Stimulated activated CD8-positive, alpha-beta memory T cell treated with anti-CD3 and anti-CD28 coated beads, Interleukin-7, amount 100 ng/mL, for 4 hours (primary cell): ENCODE measurements around the gene MAP3K15.
"Not testable (repeated sequence)": the region's sequence is repeated elsewhere in the genome, so short reads cannot be mapped to it uniquely, and the experiment has no call there.

Experiments
- DNase-seq, 2 donors: peaks; one replicate each; pipeline ENCODE4 v3.0.0-alpha.2; 2020; ENCODE audit warnings: low read depth in 2 of 2

The MAP3K15 gene

DNA sequence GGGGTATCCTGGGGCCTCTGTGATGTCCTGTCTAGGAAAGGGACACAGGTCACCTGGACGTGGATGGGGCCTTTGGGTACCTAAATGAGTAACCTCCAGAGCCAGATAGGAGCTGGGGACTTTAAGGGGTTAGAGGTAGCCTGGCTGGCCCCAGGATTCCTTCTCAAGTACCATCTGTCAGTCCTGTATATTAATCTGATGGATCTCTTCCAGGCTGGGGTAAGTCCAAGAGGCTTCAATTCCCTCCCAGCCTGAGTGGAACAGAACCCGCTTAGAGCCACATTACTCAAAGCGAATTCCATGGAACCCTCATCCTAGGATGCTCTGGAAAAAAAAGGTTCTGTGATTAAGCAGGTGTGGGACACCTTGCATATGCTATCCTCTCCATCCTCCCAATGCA, 24.8 kb upstream of the MAP3K15 start:
- DNase-seq: no peak

GRCh38 chrX:19539665-19540064, 24.4 kb upstream of the MAP3K15 start:
- no peak for DNase-seq

GRCh38 chrX:19535476-19535875, 20.2 kb upstream of the MAP3K15 start:
- DNase-seq: no peak

- no peak for DNase-seq
Observed at GRCh38 chrX:19532709-19533108, 17.4 kb upstream of the MAP3K15 start.

DNA sequence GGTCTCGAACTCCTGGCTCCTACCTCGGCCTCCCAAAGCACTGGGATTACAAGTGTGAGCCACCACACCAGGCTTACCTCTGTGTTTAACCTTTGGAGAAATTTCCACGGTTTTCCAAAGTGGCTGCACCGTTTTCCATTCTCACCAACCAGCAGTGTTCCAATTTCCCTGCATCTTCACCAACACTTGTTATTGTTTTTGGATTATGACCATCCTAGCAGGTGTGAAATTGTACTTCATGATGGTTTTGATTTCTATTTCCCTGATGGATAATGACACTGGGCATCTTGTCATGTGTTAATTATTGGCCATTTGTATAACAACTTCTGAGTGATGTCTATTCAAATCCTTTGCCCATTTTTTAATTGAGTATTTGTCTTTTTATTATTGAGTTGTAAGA, 2.7 kb upstream of the MAP3K15 start:
- DNase-seq: no peak

DNA sequence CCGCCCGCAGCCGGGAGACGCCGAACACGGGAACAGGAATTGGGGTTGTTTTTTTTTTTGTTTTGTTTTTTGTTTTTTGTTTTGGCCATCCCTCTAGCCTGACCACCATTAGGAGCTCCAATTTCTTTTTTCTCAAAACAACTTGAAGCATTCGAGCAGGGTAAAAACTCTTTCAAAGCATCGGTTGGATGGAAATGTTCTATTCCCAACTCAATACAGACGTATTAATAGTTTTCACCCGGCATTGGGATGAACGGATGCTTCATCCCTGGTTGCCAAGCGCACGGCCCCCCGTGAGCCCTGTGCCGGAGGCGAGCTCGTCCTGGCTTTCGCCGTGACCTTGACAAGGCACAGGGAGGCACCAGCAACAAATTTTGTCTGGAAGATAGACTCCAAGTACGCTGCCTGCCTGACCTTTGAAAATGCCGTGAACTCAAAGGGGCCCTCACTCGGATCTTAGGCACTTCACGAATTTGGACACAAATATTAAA, 352 bp upstream of the MAP3K15 start:
- DNase-seq: no peak

GRCh38 chrX:19513383-19513782, 1.9 kb downstream of the MAP3K15 start:
- DNase-seq: no peak

- no peak for DNase-seq
Observed at GRCh38 chrX:19512961-19513360, 2.3 kb downstream of the MAP3K15 start.

DNA sequence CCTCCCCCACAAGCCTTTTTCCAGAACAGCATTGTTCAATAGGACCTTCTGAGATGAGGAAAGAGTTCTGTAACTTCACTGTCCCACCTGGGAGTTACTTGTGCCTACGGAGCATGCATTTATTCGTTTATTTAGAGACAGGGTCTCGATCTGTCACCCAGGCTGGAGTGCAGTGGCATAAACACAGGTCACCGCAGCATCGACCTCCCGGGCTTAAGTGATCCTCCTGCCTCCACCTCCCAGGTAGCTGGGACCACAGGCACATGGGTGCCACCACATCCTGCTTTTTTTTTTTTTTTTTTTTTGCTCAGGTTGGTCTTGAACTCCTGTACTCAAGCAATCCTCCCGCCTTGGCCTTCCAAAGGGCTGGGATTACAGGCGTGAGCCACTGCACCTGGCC, 2.9 kb downstream of the MAP3K15 start:
- DNase-seq: no peak

DNA sequence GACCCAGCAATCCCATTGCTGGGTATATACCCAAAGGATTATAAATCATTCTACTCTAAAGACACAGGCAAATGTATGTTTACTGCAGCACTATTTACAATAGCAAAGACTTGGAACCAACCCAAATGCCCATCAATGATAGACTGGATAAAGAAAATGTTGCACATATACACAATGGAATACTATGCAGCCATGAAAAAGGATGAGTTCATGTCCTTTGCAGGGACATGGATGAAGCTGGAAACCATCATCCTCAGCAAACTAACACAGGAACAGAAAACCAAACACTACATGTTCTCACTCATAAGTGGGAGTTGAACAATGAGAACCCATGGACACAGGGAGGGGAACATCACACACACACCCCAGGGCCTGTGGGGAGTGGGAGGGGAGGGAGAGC, 3.5 kb downstream of the MAP3K15 start:
- not testable (repeated sequence) for DNase-seq

- no peak for DNase-seq
Observed at GRCh38 chrX:19496711-19497110, 18.6 kb downstream of the MAP3K15 start.

DNA sequence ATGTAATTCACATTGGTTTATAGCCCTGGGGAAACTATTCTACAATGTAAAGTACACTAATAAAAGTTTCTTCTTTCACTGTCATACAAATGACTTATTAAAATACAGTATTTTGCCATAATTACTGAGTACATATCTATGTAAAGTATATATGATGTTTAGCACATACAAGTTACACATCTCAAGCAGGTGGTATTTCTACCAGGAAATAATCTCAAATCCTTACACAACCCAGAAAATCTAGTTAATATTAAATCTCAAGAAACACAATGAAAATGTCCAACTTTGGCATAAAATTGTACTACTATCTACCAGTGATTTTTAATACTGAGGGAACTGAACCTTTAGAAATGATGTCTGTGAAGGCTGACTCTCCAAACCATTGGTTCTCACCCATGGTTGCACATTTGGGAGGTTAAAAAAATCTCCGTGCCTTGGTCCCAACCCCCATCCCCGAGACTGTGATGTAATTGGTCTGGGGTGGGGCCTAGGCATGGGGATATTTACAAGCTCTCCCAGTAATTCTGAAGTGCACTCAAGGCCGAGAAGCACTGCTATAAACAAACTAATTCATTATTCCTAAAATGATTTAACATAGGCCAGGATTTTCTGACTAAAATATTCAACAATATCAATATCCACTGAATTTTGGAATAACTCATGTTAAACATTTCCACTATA, 27.6 kb downstream of the MAP3K15 start:
- DNase-seq: no peak

DNA sequence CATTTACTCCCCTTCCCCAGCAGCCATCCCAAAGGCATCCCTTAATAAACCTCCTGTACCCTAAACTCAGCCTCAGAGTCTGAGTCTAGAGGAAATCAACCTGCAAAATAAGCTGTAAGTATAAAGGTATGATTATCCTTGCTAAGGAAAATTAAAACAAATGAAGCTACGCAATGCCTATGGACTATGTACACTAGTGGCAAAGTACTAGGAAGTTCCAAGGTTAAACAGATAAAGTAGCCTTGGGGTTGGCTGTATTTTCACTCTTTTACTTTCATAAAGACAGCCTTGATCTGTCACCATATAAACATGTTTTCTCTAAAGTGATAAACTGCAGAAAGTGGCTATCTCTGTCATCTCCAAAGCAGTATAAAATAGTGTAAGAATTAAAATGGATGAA, 35.9 kb downstream of the MAP3K15 start:
- no peak for DNase-seq

- not testable (repeated sequence) for DNase-seq
Observed at GRCh38 chrX:19468383-19468782, 46.9 kb downstream of the MAP3K15 start.

GRCh38 chrX:19462879-19463278, 52.4 kb downstream of the MAP3K15 start:
- no peak for DNase-seq

- no peak for DNase-seq
Observed at GRCh38 chrX:19462231-19462630, 53.1 kb downstream of the MAP3K15 start.

- DNase-seq: no peak
Observed at GRCh38 chrX:19457662-19458061, 57.6 kb downstream of the MAP3K15 start.

- DNase-seq: no peak
Observed at GRCh38 chrX:19448077-19448476, 67.2 kb downstream of the MAP3K15 start.

DNA sequence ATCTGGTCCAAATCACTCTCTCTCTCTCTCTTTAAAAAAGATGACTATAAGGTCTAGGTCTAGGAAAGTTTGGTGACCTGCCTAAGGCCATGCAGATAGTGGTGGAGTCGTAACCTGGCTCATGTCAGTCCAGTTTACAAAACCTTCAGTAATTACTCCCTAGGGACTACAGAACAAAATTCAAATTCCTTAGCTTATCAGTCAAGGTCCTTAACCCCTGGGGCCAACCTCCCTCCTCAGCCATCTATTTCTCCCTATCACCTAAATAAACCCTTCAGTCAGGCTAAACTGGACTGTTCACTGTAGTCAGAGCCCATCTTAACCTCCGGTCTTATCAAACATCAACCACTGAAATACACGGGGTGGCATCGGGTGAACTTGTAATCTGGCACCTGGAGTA, 68.9 kb downstream of the MAP3K15 start:
- DNase-seq: no peak

GRCh38 chrX:19445772-19446171, 69.5 kb downstream of the MAP3K15 start:
- not testable (repeated sequence) for DNase-seq

GRCh38 chrX:19443869-19444526, 71.3 kb downstream of the MAP3K15 start:
- DNase-seq: no peak

GRCh38 chrX:19440713-19441112, 74.6 kb downstream of the MAP3K15 start:
- DNase-seq: no peak

- not testable (repeated sequence) for DNase-seq
Observed at GRCh38 chrX:19422661-19423060, 92.6 kb downstream of the MAP3K15 start.

DNA sequence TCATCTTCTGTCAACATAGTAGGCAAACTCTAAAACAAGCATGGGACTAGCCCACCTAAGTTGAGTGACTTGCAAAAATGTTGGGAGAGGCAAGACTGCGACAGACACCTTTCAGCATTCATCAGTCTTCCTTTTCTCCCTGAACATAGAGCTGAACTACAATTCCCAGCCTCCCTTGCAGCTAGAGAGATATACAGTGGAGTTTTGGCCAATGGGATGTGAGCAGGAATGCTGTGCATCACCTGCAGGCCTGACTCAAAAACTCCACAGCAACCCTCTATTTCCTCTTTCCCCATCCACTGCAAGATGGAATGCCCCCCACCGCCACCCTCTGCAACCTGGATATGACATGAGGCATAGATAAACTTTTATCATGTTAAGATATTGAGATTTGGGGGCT, 105.0 kb downstream of the MAP3K15 start:
- no peak for DNase-seq
